Activated T-helper 1 cell treated with Interleukin-2 at 50 U/mL for 16 hours (primary cell): ENCODE results near the gene DENND1A.
"Not testable (repeated sequence)": the region's sequence is repeated elsewhere in the genome, so short reads cannot be mapped to it uniquely, and the experiment has no call there.

Experiments
- DNase-seq: peaks from one replicate; pipeline ENCODE4 v3.0.0-alpha.2; 2020; ENCODE audit warnings: low read depth

The DENND1A gene

DNA sequence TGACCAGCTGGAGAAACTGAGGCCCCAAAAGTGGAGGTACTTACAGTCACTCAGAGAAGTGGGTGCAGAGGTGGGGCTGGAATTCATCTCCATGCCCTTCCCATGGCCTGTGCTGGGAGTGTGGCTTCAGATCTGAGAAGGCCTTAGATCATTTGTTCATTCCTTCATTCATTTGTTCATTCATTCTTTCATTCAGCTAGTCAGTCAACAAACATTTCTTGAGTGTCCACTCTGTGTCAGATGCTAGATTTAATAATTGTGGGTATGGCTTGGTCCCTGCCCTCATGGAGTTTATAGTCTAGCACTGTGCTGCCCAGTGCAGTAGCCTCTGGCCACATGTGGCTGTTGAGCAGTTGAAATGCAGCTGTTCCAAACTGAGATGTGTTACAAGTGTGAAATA, 593.0 kb downstream of the DENND1A start:
- no peak for DNase-seq

DNA sequence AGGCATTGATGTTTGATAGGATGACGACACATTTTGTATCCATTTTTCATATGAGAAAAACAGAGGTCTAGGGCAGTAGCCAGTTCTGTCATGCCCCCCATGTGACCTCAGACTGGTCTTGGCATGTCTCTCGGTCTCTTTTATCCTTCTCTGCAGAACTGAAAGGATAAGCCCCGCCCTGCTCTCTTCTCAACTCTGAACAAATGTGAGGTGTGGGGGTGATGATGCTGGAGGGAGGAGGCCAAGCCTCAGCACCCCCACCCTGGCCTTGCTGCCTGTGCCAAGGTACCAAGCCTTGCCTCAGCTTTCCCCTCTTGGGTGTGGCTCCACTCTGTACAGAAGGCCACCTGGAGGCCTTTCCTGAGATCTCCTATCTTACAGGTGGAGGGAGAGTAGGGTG, 593.5 kb downstream of the DENND1A start:
- no peak for DNase-seq

DNA sequence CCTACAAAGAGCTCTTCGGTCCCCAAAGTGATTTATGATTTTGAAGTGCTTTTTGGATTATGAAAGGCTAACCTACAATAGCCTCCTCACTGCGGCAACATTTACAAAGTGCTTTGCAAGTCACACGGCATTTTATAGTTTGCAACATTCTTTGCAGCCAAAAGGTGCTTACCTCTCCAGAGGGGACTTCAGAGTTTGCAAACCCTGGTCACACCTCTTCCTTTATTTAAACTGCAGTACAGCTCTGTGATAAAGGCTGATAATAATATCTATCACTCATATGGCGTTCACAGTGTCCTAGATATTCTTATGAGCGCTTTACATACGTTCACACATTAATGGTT, 594.0 kb downstream of the DENND1A start:
- DNase-seq, result no peak

DNA sequence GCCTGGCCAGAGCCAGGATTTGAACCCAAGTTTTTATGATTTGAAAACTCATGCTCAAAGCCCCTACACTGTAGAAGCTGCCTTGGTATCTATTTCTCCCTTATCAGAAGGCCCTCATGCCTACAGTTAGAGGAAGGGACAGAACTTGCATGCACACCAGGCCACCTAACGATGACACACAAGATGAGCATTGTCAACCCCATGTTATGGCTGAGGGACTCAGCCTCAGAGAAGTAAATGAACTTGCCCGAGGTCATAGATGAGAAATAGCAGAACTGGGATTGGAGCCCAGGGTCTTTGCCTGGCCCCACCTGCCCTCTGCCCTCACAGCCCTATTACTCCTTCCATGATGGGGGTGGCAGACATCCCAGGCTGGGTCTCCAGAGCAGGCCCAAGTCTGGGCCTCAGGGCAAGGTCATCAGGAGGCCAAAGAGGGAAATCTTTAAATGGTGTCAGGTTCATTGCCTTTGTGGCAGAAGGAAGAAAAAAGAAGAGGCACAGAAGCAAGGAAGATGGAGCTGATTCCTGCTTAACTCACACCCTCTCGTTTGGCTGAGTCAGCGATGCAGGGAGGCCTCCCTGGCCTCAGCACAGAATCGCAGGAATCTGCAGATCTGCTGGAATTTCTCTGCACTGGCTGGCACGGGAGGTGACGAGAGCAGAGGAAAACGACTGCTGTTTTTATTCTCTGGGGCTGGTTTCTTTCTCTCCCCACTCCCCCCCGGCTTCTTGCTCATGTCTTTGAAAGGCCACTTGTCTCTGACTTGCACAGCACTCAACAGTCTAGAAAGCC, 594.5 kb downstream of the DENND1A start:
- no peak for DNase-seq

DNA sequence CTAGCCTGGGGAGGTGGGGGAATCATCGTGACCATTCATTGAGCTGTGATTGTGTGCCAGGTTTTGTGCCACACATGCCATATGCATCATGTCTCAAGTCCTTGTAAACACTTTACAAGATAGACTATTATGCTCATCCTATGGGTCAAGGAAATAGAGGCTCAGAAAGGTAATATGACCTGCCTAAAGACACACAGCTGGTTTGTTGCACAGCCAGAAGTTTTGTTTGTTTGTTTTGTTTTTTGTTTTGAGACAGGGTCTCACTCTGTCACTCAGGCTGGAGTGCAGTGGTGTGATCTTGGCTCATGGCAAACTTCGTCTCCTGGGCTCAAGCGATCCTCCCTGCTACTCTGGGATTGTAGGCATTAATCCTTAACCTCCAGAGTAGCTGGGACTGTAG, 595.3 kb downstream of the DENND1A start:
- no peak for DNase-seq

DNA sequence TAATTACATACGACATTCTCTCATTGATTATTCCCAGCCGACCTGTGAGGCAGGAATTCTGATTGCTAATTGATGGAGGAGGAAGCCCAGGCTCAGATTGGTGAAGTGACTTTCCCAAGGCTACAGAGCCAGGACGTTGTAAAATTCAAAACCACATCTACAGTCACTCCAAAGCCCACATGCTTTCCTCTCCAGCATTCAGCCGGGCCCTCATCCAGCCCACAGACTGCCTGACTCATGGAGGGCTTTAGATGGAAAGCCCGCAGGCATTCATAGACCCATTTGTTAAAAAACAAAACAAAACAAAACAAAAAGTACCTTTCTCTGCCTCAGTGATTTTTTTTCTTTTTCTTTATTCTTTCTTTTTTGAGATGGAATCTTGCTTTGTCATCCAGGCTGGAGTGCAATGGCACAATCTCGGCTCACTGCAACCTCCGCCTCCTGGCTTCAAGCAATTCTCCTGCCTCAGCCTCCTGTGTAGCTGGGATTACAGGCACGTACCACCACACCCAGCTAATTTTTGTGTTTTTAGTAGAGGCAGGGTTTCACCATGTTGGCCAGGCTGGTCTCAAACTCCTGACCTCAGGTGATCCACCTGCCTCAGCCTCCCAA, 596.8 kb downstream of the DENND1A start:
- not testable (repeated sequence) for DNase-seq

DNA sequence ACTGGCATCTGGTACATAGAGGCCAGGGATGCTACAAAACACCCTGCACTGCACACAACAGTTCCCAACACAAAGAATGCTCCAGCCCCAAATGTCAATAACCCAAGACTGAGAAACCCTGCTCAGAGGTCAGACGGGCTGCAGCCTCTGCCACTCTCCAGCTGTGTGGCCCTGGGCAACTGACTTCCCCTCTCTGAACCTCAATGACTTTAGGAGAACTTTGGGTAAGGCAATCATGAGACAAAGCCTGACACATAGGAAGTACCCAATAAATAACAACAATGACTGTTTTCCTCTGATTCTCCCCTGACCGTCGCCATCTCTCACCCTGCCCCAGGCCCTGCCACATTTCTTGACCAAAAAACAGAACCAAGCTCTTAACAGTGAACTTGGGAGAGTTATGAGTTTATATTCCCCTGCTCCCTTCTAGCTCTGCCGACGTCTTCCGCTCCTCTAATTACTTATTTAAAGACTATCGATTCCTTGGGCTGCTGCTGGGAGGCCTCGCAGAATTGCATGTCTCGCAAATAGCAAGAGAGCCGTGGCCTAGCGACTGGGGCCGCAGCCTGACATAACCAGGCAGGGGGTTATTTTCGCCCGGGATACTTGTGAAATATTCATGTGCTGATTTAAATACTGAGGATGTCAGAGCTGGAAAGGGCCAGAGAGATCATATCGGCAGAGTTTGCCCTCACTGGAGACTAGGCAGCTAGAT, 598.4 kb downstream of the DENND1A start:
- no peak for DNase-seq
